Mesothelial cell of epicardium (in vitro differentiated cells): ENCODE data around the gene TMEM167A. TPM values are rescaled to one million over a fixed set of nuclear protein-coding genes. Genes with fewer than 3 reads are reported as not detected.

Experiments
- DNase-seq, 2 experiments: peaks; one replicate each; pipeline ENCODE4 v3.0.0; 2021; ENCODE audit warnings: low spot score in 2 of 2; ENCODE audit not compliant: unreplicated experiment in 2 of 2
- H3K27ac Mint-ChIP-seq: 2 replicates; pipeline ENCODE4 v1.8.0; 2021; ENCODE audit warnings: mixed read lengths
- H3K27me3 Mint-ChIP-seq: 2 replicates; pipeline ENCODE4 v1.8.0; 2021; ENCODE audit warnings: low read depth, mixed read lengths
- H3K36me3 Mint-ChIP-seq: 2 replicates; pipeline ENCODE4 v1.8.0; 2021; ENCODE audit warnings: mixed read lengths
- H3K4me1 Mint-ChIP-seq: 2 replicates; pipeline ENCODE4 v1.8.0; 2021; ENCODE audit warnings: mixed read lengths
- H3K4me3 Mint-ChIP-seq: 2 replicates; pipeline ENCODE4 v1.8.0; 2021; ENCODE audit warnings: mild to moderate bottlenecking, moderate library complexity, mixed read lengths
- H3K9me3 Mint-ChIP-seq: 2 replicates; pipeline ENCODE4 v1.8.0; 2021; ENCODE audit warnings: mixed read lengths
- CTCF ChIP-seq: fragments of 200-600 bp; sonication (generic); IDR thresholded peaks from one replicate; pipeline ENCODE4 v1.5.0; 2021; ENCODE audit warnings: antibody characterized with exemption; ENCODE audit not compliant: unreplicated experiment
- total RNA-seq: library from RNA; stranded (reverse); gene quantifications from 3 replicates; pipeline ENCODE4 v1.2.1, GENCODE V29; 2021

TMEM167A gene
- total RNA-seq, 1 donor from 2014 or later, result 101 TPM

DNA sequence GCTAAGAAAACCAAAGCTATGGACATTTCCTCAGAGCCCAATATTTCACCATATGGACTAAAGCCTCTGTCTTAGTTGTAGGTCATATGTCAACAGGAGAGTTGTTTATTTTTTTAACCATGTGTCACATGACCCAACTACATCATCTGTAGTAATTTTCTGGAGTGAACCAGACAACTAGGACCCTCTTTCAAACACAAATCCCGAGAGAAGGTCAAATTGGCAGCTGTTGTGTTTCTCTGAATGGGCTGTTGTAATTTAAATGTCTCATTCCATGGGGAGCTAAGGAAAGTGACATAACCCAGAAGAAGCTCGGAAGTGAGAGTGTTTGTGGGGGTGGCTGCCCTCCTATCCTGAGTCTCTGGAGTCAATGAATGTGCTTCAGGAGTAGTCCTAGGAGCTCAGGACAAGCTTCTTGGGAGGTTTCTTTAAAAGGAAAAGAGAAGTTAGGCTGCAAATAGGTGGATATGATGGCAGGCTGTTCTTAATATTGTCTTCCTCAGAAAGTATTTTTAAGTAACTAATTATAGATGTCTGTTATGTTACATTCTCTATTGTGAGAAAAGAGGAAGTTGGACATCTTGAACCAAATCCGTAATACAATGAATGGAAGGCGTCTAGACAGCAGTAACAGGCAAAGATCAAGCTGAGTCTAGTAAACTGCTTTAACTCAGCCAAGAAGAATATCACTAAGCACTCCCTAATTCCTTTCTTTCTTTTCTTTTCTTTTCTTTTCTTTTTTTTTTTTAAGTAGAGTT lies 50.1 kb downstream of the TMEM167A start:
- no peak for TF ChIP-seq CTCF
- H3K36me3 Mint-ChIP-seq, result no peaks in the 10 kb centered on the region
- H3K27me3 Mint-ChIP-seq, result no peaks in the 10 kb centered on the region
- H3K27ac Mint-ChIP-seq, result no peak overlapping the region
- H3K4me3 Mint-ChIP-seq, result no peak overlapping the region
- DNase-seq, result no peak
- H3K9me3 Mint-ChIP-seq, result no peaks in the 10 kb centered on the region
- H3K4me1 Mint-ChIP-seq, result peaks cover 14% of the 10 kb centered on the region

- H3K9me3 Mint-ChIP-seq, result no peaks in the 10 kb centered on the region
- H3K4me1 Mint-ChIP-seq, result peaks cover 18% of the 10 kb centered on the region
- H3K27ac Mint-ChIP-seq, result no peak overlapping the region
- H3K4me3 Mint-ChIP-seq, result no peak overlapping the region
- no peak for DNase-seq
- H3K36me3 Mint-ChIP-seq, result no peaks in the 10 kb centered on the region
- no peaks in the 10 kb centered on the region for H3K27me3 Mint-ChIP-seq
- no peak for TF ChIP-seq CTCF
Measured at GRCh38 chr5:83026516-83026915, 50.7 kb downstream of the TMEM167A start.

DNA sequence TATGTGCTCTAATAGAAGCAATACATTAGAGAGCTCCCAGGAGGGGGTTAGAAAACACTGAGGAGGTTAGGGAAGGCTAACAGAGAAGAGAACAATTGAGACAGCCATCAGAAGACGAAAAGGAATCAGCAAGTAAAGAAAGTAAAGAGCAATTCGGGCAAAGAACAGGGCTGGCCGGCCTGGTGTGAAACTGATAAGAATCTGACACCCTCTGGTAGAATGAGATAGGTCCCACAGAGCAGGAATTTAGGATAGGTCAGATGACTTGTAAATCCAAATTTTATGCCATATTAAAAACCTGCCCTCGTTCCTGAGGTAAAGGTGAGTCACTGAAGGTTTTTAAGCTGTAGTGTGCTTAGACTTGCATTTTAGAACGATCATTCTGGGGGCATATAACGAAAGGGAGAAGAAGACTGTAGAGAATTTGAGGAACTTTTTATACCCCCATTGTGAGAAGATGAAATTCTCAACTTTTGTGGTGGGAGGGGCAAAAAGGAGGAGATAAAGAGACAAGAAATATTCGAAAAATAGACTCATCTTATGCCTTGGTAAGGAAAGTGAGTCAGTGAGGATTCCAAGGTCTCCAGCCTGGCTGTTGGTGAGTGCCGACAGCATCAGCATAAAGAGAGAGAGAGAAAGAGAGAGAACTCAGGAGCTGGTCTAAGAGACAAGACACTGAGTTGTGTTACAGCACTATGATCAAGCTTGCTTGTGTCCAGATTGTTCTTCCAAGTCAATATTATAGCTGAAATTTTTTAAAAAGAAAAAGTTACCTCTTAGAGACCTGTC lies 51.3 kb downstream of the TMEM167A start:
- Mint-ChIP-seq H3K36me3 (no peaks in the 10 kb centered on the region), H3K27ac (no peak overlapping the region)
- DNase-seq, result no peak

DNA sequence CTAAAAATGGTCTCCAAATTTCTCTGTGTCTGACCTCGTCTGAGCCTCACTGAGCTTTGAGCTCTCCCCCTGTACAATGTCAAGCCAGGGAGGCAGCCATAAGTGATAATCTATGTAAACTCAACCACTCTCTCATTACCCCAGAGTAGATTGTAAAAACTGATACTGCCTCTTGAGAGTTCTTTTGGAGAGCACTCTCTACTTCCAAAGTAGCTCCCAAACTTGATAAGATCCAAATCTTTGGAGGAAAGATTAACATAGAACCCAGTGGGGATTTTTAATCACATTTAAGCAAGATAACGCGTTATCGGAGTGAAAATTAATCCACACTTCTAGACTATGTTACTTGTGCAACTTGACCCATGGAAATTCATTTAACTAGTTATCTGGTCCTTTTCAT lies 54.9 kb downstream of the TMEM167A start:
- Mint-ChIP-seq H3K27me3 (no peaks in the 10 kb centered on the region), H3K36me3 (peaks cover 3% of the 10 kb centered on the region), H3K9me3 (peaks cover 5% of the 10 kb centered on the region), H3K4me3 (no peak overlapping the region), H3K27ac (peak overlapping the region; percentile 56), H3K4me1 (peaks cover 34% of the 10 kb centered on the region)
- no peak for TF ChIP-seq CTCF
- DNase-seq, result no peak

More for the DNA sequence above, 51.3 kb downstream of the TMEM167A start:
- no peak for TF ChIP-seq CTCF
- H3K4me3 Mint-ChIP-seq, result no peak overlapping the region
- H3K27me3 Mint-ChIP-seq, result no peaks in the 10 kb centered on the region
- H3K4me1 Mint-ChIP-seq, result peaks cover 24% of the 10 kb centered on the region
- H3K9me3 Mint-ChIP-seq, result no peaks in the 10 kb centered on the region

- Mint-ChIP-seq H3K27ac (no peak overlapping the region), H3K4me1 (peaks cover 21% of the 10 kb centered on the region), H3K36me3 (peaks cover 3% of the 10 kb centered on the region), H3K9me3 (peaks cover 24% of the 10 kb centered on the region), H3K4me3 (no peak overlapping the region), H3K27me3 (no peaks in the 10 kb centered on the region)
- DNase-seq, result no peak
- TF ChIP-seq CTCF, result no peak
Measured at GRCh38 chr5:83015676-83016075, 61.5 kb downstream of the TMEM167A start.
